ENCODE results near the gene HTT.
"Not testable (repeated sequence)": the region's sequence is repeated elsewhere in the genome, so short reads cannot be mapped to it uniquely, and the experiment has no call there.

Gene HTT

DNA sequence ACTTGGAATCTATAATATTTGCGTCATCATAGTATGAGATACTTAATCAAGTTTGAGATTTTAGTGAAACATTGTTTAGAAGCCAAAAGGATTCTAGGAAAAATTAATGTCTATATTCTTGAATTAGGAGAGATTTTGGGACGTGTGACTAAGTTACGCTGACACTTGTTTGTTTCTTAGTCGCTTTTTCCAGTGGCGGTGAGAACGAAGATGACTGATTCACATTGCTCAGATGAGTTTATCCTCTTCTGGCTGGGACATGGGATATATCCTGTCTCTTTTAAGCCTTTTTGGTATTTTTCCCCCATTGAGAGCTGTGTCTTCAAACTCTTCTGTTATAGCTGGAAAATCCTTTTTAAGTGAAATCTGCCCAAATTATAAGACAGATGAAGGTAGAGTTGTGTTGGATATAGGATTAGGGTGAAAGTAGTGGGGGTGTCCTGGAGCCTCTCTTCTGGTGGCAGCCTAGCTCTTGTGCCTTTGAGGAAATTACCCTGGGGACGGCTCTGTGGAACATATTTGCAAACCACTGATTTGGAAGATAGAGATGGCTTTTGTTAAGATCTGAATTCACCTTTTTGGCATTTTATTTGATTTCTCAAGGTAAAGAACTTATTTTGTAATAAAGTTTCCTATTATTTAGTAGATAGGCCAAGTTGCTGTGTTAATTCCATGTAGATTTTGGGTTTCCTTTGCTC is 49.7 kb downstream of the HTT start:
- DNase-seq, result no peak

DNA sequence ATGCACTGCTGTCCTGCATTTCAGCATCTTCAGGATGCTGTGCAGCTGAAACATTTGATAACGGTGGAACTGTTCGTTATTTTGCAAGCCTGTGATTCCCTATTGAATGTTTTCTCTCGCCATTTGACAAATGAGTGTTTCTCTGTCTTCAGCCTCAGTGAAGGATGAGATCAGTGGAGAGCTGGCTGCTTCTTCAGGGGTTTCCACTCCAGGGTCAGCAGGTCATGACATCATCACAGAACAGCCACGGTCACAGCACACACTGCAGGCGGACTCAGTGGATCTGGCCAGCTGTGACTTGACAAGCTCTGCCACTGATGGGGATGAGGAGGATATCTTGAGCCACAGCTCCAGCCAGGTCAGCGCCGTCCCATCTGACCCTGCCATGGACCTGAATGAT is 52.6 kb downstream of the HTT start:
- no peak for DNase-seq

DNA sequence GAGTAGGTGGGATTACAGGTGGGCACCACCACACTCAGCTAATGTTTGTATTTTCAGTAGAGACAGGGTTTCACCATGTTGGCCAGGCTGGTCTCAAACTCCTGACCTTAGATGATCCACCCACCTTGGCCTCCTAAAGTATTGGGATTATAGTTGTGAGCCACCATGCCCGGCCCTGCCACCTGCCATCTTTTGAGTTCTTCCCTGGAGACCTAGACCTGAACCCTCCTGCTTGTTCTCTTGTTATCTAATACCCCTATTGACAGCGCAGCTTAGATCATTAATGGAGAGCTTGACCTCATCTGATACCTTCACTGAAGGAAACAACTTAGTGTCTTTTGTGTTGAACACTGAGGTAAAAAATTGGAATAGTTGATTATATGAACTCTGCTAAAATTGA is 53.6 kb downstream of the HTT start:
- DNase-seq, result no peak

DNA sequence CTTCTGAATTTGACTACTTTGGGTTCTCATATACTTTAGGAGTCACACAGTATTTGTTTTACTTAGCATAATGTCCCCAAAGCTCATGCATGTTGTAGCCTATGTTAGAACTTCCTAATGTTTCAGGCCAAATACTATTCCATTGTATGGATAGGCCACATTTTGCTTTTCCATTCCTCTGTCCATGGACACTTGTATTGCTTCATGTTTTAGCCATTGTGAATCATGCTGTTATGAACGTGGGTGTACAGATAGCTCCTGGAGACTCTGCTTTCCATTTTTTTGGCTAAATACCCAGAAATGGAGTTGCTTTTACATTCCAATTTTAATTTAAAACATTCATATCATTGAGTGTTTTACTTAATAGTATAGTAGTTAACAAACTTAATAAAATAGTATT is 54.5 kb downstream of the HTT start:
- no peak for DNase-seq

DNA sequence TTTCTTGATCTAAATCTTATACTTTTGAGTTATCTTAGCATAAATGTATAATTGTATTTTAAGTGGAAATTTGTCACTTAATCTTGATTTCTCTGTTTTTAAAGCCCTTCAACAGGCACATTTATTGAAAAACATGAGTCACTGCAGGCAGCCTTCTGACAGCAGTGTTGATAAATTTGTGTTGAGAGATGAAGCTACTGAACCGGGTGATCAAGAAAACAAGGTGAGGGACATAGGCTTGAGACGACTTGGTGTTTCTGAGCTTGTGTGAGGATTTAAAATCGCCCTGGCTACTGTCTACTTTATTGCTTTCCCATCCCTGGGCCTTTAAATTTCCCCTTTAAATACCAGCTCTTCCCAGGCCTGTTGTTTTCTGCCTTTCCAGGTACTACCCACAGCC is 55.7 kb downstream of the HTT start:
- DNase-seq, result no peak

DNA sequence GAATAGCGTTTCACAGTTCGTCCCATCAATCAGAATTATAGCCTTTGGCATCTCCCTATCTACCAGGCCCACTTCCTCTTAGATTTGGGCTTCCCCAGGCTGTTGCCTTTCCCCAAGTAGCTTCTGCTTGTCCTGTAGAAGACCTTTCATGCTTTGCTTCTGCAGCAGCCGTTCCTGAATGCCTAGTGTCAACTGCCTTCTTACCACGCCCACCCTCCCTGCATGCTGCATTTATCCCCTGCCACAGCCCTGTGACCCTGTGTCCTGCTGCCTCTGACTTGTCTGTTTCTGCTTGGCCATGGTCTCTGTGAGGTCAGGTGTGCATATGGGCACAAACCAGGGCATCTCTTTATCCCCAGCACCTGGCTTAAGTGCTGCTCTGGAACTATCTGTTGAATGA is 56.3 kb downstream of the HTT start:
- no peak for DNase-seq

DNA sequence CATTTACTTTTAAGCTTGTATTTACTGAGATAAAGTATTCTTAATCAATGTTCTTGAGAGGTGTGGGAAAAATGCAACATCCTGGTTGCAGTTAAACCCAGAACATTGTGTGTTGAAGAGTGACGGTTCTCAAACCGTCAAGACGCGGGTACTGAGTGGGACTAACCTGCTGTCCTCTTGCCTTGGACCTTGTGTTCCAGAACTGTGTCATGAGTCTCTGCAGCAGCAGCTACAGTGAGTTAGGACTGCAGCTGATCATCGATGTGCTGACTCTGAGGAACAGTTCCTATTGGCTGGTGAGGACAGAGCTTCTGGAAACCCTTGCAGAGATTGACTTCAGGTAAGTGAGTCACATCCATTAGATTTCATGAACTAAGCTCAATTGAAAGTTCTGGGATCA is 59.7 kb downstream of the HTT start:
- DNase-seq, result no peak

DNA sequence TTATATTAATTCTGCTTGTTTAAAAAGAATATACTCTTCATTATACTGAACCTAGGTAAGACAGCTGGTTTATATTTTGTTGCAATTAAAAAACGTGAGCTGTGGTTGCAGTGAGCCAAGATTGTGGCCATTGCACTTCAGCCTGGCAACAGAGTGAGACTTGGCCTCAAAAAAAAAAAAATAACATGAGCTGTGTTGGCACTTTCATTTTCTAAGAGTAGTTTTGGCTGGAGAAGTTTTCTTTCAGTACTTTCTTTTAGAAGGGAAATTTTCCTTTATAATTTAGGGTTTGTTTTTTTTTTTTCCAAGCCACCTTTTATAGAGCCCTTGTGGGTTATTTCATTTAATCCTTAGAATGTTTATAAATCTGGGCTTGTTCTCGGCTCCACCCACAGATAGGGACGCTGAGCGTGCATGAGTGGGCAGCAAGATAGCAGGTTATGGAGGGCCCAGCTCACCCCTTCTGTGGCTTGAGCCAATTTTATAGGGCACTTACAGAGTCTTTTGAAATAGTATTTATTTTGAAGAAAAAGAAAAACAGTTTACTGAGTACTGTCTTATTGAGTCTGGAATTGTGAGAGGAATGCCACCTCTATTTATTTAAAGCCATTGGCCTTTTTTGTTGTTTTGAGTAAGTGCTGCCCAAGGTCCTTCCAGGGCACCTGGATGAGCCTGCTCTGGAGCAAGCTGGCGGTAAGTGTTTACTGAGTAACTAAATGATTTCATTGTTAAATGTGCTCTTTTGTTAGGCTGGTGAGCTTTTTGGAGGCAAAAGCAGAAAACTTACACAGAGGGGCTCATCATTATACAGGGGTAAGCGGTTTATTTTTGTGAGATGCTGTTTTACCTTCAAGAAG is 60.9 kb downstream of the HTT start:
- DNase-seq, result no peak

DNA sequence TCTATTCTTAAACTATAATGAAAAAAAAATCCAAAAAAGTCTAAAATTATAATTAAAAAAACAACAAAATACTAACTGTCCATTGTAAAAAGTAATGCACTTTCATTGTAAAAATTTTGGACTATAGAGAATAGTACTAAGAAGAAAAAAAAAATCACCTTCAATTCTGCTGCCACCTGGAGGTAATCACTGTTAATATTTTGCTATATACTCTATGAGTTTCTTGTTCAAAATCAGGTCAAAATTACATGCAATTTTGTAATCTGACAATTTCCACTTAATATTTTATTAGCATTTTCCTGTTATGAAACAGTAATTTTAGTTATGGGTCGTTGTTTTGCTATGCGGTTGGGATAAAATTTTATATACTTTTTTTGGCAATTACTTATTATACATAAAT is 62.0 kb downstream of the HTT start:
- DNase-seq, result no peak

DNA sequence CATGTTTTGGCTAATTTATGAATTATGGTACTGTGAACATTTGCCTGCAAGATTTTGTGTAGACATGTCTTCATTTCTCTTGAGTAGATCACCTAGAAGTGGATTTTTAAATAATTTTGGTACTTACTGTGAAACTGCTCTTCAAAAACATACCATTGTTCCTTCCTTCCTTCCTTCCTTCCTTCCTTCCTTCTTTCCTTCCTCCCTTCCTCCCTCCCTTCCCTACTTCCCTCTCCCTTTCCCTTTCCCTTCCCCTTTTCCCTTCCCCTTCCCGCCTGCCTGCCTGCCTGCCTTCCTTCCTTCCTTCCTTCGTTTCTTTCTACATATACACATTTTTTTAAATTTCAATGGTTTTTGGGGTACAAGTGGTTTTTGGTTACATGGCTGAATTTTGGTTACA is 63.4 kb downstream of the HTT start:
- no peak for DNase-seq

DNA sequence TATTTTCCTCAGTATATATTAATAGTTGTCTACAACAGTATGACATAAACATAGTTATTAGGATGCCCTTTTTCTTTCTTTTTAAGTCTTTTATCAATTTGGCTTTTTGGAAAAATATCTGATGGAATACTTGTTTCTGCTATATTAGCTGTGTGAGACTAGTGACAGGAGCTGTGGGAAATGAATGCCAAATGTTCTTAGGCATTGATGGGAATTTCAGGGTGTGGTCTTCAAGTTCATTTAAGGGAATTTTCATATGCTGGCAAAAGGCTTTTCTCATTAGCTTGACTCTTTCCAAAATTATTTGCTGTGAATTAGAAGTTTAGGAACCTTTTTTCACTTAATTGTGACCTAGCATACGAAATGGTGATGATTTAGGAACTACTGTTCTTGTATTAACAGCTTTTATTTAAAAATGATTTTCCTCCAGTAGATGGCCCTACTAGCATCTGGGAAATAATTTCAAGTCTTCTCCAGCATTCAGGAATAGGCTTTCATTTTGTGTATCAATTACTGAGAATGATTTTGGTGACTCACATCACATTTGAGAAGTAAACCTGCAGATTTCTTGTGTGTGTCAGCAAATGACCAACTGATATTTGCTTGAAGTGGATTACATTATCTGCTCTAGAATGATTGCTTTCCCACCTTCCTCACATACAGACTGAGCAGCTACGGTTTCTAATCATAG is 70.9 kb downstream of the HTT start:
- DNase-seq, result no peak

DNA sequence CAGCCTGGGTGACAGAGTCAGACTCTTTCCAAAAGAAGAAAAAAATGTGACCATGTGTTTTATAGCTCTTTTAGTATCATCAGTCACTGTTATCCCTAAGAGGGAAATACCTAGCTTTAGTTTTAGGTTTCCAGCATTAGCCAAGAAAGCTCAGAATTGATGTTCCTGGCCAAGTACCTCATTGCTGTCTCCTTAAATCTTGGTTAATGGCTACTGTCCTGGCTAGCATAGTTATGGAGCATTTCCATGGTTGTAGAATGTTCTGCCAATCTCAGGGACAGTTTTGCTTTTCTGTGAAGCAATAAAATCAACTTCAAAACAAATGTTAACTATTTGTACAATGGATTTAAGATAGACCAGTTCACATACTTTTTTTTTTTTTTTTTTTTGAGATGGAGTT is 74.4 kb downstream of the HTT start:
- DNase-seq, result no peak

DNA sequence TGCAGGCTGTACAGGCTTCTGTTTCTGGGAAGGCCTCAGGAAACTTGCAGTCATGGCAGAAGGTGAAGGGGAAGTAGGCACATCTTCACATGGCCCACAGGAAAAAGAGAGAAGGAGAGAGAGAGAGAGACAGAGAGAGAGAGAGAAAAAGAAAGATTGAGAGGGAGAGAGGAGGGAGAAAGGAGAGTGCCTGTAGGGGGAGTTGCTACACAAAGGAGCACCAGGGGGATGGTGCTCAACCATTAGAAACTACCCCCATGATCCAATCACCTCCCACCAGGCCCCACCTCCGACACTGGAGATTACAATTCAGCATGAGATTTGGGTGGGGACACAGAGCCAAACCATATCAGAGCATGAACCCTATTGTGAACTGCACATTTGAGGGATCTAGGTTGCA is 76.8 kb downstream of the HTT start:
- DNase-seq, result not testable (repeated sequence)

DNA sequence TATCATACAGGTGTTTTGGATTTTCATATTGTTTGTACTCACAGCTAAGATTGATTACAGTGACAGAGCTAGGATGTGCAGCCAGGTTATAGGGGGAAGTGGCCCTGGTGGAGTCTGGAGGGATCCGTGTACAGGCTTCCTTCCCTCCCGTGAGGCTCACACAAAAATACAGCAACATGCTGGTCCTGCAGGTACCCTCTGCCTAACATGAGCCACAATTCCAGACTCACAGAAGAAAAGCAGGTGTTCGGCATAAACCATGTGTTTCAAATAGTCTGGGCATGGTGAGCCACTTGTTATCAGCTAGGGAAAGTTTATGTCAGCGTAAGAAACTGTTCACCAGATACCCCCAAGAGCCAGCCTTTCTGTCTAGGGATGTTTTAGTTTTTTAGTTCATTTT is 82.9 kb downstream of the HTT start:
- DNase-seq, result no peak

DNA sequence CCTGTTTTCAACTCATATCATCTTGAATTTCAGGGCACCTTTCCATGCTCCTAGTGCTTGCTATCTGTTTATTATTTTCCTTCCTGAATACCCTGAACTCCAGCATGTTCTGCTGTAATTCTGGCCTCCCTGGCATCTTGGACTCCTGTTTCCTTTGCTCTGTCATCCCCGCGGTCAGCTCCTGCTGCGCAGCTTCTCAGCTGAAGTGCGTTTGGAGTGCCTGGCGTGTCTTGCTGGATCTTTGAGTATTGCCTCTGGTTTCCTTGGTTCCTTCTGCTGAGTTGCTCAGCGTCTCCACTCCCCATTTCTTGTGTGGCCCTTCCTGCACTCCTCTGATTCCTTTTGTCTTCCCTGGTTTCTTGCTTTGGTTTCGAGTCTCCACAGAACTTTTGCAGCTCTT is 84.4 kb downstream of the HTT start:
- no peak for DNase-seq

DNA sequence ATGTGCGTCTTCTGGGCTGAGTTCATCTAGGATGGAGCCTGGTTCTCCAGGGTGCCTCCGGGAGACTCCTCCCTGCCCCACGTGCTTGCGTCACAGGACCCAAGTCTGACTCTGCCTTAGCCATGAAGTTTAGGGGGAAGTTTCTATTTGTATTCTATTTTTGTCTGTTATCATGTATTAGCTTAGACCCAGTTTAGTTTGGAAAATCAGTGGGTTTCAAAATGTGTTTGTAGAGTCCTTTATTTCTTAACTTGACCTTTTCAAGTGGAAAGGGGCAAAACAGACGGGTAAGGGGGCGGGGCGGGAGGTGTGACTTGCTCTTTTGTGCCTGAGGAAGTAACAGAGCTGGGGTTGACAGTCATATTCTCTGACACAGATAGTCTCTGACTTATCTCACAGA is 86.0 kb downstream of the HTT start:
- no peak for DNase-seq

DNA sequence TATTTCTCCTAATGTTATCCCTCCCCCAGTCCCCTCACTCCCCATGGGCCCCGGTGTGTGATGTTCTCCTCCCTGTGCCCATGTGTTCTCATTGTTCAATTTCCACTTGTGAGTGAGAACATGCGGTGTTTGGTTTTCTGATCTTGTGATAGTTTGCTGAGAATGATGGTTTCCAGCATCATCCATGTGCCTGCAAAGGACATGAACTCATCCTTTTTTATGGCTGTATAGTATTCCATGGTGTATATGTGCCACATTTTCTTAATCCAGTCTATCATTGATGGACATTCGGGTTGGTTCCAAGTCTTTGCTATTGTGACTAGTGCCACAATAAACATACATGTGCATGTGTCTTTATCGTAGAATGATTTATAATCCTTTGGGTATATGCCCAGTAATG is 86.6 kb downstream of the HTT start:
- DNase-seq, result not testable (repeated sequence)

DNA sequence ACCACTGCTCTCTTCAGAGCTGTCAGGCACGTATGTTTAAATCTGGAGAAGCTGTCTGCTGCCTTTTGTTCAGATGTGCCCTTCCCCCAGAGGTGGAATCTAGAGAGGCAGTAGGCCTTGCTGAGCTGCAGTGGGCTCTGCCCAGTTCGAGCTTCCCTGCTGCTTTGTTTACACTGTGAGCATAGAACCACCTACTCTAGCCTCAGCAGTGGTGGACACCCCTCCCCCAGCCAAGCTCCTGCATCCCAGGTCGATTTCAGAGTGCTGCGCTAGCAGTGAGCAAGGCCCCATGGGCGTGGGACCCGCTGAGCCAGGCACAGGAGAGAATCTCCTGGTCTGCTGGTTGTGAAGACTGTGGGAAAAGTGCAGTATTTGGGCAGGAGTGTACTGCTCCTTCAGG is 92.0 kb downstream of the HTT start:
- DNase-seq, result not testable (repeated sequence)

DNA sequence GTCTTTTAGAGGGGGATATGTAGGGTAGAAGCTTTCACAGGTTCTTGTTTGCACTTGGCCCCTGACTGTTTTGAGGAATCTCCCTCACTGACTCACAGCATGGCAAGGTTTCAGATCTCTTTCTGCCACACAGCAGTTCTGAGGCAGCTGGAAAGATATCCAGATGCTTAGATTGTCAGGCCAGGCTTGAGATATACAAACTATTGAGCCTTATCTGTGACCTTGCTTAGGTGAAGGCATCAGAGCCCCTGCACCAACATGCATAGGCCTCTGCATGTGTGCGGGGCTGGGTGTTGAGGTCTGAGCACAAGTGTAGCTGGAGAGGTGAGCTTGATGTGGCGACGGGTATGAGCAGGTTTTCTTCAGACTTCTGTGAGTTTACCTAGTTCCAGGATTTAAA is 93.5 kb downstream of the HTT start:
- DNase-seq, result no peak

DNA sequence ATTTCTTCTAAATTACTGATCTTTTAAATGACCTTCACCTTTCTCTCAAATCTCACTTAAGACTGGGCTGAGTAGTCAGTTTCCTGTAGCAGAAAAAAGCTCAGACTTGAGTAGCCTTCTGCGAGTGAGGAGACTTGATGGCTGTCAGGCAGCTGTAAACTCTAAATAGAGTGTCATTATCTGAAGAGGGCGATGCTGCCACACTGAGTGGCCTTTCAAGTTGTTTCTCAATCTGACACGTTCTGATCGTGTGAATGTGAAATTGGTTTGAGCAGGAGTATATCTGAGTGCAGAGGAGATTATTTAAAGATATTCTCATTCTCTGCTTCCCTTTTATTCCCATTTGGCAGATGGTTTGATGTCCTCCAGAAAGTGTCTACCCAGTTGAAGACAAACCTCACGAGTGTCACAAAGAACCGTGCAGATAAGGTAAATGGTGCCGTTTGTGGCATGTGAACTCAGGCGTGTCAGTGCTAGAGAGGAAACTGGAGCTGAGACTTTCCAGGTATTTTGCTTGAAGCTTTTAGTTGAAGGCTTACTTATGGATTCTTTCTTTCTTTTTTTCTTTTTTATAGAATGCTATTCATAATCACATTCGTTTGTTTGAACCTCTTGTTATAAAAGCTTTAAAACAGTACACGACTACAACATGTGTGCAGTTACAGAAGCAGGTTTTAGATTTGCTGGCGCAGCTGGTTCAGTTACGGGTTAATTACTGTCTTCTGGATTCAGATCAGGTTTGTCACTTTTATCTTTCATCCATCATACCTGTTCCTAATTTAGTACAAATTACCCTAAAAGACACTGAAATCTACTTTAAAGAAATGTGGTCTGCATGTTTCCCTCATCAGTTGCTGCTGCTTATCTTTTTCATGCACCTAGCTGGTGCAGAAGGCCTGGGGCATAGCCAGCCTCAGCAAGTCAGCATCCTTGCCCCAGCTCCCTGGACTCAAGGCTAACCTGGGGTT is 100.2 kb downstream of the HTT start:
- no peak for DNase-seq

DNA sequence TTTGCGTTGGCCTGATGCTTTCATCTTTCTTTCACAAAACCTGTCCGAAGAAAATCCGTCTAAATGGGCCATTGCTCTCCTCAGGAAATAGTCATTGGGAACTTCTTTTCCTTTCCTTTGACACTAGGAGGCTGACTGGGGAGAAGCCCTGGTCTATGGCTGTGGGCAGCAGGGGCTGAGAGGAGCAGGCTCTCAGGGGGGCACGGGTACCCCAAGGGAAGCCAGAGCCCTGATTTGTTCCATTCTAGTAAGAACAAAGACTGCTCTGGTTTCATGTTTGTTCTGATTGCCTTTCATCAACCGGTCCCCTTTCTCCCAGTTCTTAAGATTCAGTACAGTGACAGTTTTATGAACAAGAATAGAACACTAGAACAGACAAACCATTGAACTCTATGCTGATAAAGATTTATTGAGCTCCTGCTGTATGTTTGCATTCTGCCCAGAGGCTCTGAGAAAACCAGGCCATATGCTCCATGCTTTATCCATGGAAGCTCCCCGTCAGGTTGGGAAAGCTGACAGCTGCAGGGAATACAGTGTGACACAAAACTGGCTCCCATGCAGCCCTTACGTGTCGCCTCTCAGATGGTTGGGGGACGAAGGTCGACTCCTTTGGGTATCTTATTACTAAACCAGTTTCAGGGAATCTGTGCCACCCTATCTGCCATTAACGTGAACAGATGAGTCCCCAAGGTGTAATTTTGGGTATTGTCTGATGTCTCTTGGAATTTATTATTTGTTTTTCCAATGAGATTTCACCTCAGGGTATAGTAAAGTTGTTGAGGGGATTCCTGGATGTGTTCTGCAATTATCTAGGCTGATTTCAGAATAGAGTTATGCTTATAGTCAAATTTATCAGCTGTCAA is 102.1 kb downstream of the HTT start:
- no peak for DNase-seq

DNA sequence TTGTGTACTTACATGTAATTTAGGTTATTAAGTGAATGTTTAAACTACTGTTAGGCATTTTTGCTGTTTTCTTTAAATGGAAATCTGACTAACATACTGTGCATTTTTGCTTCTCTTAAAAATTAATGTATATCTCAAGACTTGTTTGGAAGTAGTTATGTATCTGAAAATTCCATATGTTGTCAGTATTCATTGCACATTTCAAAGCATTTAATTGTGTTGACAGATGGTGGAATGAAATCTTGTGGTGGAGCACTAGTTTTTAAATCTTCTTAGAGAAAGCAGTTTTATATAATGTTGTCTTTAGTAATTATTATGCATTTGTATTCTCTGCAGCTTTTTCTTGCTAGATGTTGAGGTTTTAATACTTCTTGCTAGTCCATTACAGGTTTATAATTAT is 102.9 kb downstream of the HTT start:
- no peak for DNase-seq
